Fibroblast of lung (primary cell): ENCODE results near the gene FLRT2.

Source experiments
- EZH2 ChIP-seq: IDR thresholded peaks from 2 replicates; pipeline ENCODE4 v1.5.1; 2012; ENCODE audit warnings: low read length, control low read depth, mild to moderate bottlenecking; ENCODE audit errors: missing control alignments
- TF ChIP-seq, protein P1 (sequence below), 2 donors: IDR thresholded peaks in 1 of 2; conservative IDR thresholded peaks in 1 of 2; 1 replicate in 1 of 2; 2 replicates in 1 of 2; pipeline ENCODE4 v1.5.1; 2011 to 2012; ENCODE audit warnings: low read length in 2 of 2, control low read depth in 1 of 2, inconsistent platforms in 1 of 2, low read depth in 1 of 2, mild to moderate bottlenecking in 1 of 2

DNA sequence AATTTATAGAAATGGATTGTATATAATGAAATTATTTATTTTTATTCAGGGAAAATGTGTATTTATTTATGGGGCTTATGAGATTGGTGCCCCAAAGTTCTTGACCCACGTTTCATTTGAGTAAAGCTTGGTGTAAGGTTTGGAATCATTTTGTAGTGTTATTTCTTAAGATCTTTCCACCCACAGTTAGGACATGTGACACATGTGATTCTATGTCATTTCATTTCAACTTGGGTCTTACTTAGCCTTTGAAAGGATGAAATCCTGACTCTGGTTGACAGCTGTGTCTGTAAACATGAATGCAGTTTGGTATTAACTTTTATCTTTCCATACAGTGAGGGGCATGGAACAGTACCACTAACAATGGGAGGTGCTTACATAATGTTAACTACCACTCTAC lies 51.7 kb downstream of the FLRT2 start:
- TF ChIP-seq, protein P1, sequence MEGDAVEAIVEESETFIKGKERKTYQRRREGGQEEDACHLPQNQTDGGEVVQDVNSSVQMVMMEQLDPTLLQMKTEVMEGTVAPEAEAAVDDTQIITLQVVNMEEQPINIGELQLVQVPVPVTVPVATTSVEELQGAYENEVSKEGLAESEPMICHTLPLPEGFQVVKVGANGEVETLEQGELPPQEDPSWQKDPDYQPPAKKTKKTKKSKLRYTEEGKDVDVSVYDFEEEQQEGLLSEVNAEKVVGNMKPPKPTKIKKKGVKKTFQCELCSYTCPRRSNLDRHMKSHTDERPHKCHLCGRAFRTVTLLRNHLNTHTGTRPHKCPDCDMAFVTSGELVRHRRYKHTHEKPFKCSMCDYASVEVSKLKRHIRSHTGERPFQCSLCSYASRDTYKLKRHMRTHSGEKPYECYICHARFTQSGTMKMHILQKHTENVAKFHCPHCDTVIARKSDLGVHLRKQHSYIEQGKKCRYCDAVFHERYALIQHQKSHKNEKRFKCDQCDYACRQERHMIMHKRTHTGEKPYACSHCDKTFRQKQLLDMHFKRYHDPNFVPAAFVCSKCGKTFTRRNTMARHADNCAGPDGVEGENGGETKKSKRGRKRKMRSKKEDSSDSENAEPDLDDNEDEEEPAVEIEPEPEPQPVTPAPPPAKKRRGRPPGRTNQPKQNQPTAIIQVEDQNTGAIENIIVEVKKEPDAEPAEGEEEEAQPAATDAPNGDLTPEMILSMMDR (conservative IDR thresholded peaks at IDR 0.05 in 1 of 2, IDR thresholded peaks at IDR 0.05 in 1 of 2; ENCODE audit: low read depth in 1 of 2, low read length in 2 of 2) = no peak
- no peak for TF ChIP-seq EZH2
